Neural cell (in vitro differentiated cells): Measurements from ENCODE around the gene DEDD.

Experiments
- CTCF ChIP-seq: fragments of 450-650 bp; IDR thresholded peaks from 2 replicates; pipeline ENCODE4 v1.5.1; 2014; ENCODE audit warnings: antibody characterized with exemption, mild to moderate bottlenecking, moderate library complexity; ENCODE audit not compliant: poor library complexity, severe bottlenecking
- EP300 ChIP-seq: fragments of 450-650 bp; conservative IDR thresholded peaks from 2 replicates; pipeline ENCODE4 v1.6.1; 2014; ENCODE audit warnings: antibody characterized with exemption, mild to moderate bottlenecking, moderate library complexity; ENCODE audit not compliant: poor library complexity, severe bottlenecking
- EZH2 ChIP-seq: fragments of 200-600, 300-800 bp; shearing (Covaris generic), sonication (generic); IDR thresholded peaks from 2 replicates; pipeline ENCODE4 v1.6.1; 2014; ENCODE audit warnings: antibody characterized with exemption, low read length, borderline replicate concordance, mild to moderate bottlenecking; ENCODE audit not compliant: insufficient read depth, poor library complexity, severe bottlenecking
- RAD21 ChIP-seq: fragments of 450-650 bp; conservative IDR thresholded peaks from 2 replicates; pipeline ENCODE4 v1.6.1; 2014; ENCODE audit warnings: antibody characterized with exemption, mild to moderate bottlenecking, moderate library complexity
- SMC3 ChIP-seq: fragments of 450-650 bp; conservative IDR thresholded peaks from 2 replicates; pipeline ENCODE4 v1.6.1; 2014; ENCODE audit warnings: antibody characterized with exemption, mild to moderate bottlenecking, moderate library complexity; ENCODE audit not compliant: poor library complexity

- TF ChIP-seq RAD21 (no peak), EP300 (no peak), CTCF (no peak), EZH2 (no peak), SMC3 (no peak)
Measured at GRCh38 chr1:161115132-161115711, 17.2 kb downstream of the DEDD start.
